OCI-LY1 (cell line): ENCODE data around the gene CORO1C.

Experiments used
- H2AFZ ChIP-seq: fragments of 200-600 bp; sonication (generic), shearing (Covaris generic); 2 replicates; pipeline ENCODE4 v1.6.0; 2014; ENCODE audit warnings: antibody characterized with exemption, mild to moderate bottlenecking, low read length
- H3F3A ChIP-seq: fragments of 200-600 bp; sonication (generic), shearing (Covaris generic); 2 replicates; pipeline ENCODE4 v1.6.0; 2014; ENCODE audit warnings: mild to moderate bottlenecking, antibody characterized with exemption, low read length, moderate library complexity; ENCODE audit not compliant: insufficient read depth
- H3K27ac ChIP-seq: fragments of 200-600 bp; sonication (generic); 2 replicates; pipeline ENCODE4 v1.5.1; 2014; ENCODE audit warnings: low read length, mixed run types, mild to moderate bottlenecking, low read depth; ENCODE audit not compliant: poor library complexity, severe bottlenecking
- H3K27me3 ChIP-seq: fragments of 200-600 bp; sonication (generic); 2 replicates; pipeline ENCODE4 v1.6.0; 2014; ENCODE audit warnings: antibody characterized with exemption, mild to moderate bottlenecking, low read length, moderate library complexity; ENCODE audit not compliant: insufficient read depth
- H3K36me3 ChIP-seq: fragments of 200-600 bp; sonication (generic); 2 replicates; pipeline ENCODE4 v1.6.1; 2014; ENCODE audit warnings: mild to moderate bottlenecking, antibody characterized with exemption, low read length, moderate library complexity, mixed read lengths; ENCODE audit not compliant: insufficient read depth
- H3K4me1 ChIP-seq: fragments of 200-600 bp; sonication (generic); 2 replicates; pipeline ENCODE4 v1.5.1; 2014; ENCODE audit warnings: mild to moderate bottlenecking, low read length, moderate library complexity; ENCODE audit not compliant: insufficient read depth, severe bottlenecking
- H3K4me2 ChIP-seq: fragments of 200-600 bp; sonication (generic), shearing (Covaris generic); 2 replicates; pipeline ENCODE4 v1.6.1; 2014; ENCODE audit warnings: low read length
- H3K4me3 ChIP-seq: fragments of 200-600 bp; sonication (generic); 2 replicates; pipeline ENCODE4 v1.5.1; 2014; ENCODE audit warnings: low read length, low read depth, mild to moderate bottlenecking, mixed read lengths; ENCODE audit not compliant: poor library complexity, severe bottlenecking
- H3K79me2 ChIP-seq: fragments of 200-600 bp; shearing (Covaris generic); 2 replicates; pipeline ENCODE4 v1.6.1; 2016; ENCODE audit warnings: mixed run types, low read length, mixed read lengths; ENCODE audit not compliant: insufficient read depth
- H3K9ac ChIP-seq: fragments of 200-600 bp; sonication (generic), shearing (Covaris generic); 2 replicates; pipeline ENCODE4 v1.6.1; 2014; ENCODE audit warnings: mild to moderate bottlenecking, low read length, mixed read lengths
- H3K9me2 ChIP-seq: fragments of 200-600 bp; sonication (generic), shearing (Covaris generic); 2 replicates; pipeline ENCODE4 v1.6.1; 2014; ENCODE audit warnings: low read depth, mild to moderate bottlenecking, low read length, mixed read lengths
- H3K9me3 ChIP-seq: fragments of 200-600 bp; shearing (Covaris generic); 2 replicates; pipeline ENCODE4 v1.6.1; 2014; ENCODE audit warnings: low read length, mixed read lengths
- H4K20me1 ChIP-seq: fragments of 200-600 bp; sonication (generic), shearing (Covaris generic); 2 replicates; pipeline ENCODE4 v1.6.0; 2016; ENCODE audit warnings: mild to moderate bottlenecking, low read length; ENCODE audit not compliant: insufficient read depth
- CTCF ChIP-seq: fragments of 200-600 bp; sonication (generic), shearing (Covaris generic); IDR thresholded peaks from 2 replicates; pipeline ENCODE4 v1.5.1; 2017; ENCODE audit warnings: mild to moderate bottlenecking, antibody characterized with exemption, low read length, moderate library complexity, mixed read lengths
- EZH2 ChIP-seq: fragments of 200-600 bp; sonication (generic), shearing (Covaris generic); IDR thresholded peaks from 2 replicates; pipeline ENCODE4 v1.8.0; 2017; ENCODE audit warnings: borderline replicate concordance, mixed run types, mild to moderate bottlenecking, antibody characterized with exemption, low read length, moderate library complexity, mixed read lengths

The CORO1C gene

GRCh38 chr12:108722463-108722862 lies 8.9 kb downstream of the CORO1C start:
- no peaks in the 10 kb centered on the region for H3F3A ChIP-seq
- no peaks in the 10 kb centered on the region for H4K20me1 ChIP-seq
- no peaks in the 10 kb centered on the region for H3K36me3 ChIP-seq
- H3K9me2 ChIP-seq, result no peaks in the 10 kb centered on the region
- no peak overlapping the region for H3K9ac ChIP-seq
- H3K79me2 ChIP-seq, result no peaks in the 10 kb centered on the region
- no peak overlapping the region for H3K4me2 ChIP-seq
- H3K9me3 ChIP-seq, result no peaks in the 10 kb centered on the region
- no peaks in the 10 kb centered on the region for H3K27me3 ChIP-seq
- H3K4me3 ChIP-seq, result no peak overlapping the region
- H3K27ac ChIP-seq, result no peak overlapping the region
- H2AFZ ChIP-seq, result no peak overlapping the region
- TF ChIP-seq EZH2 (no peak), CTCF (no peak)
- H3K4me1 ChIP-seq, result no peaks in the 10 kb centered on the region

GRCh38 chr12:108721824-108722223 lies 9.5 kb downstream of the CORO1C start:
- TF ChIP-seq EZH2 (no peak), CTCF (no peak)
- no peaks in the 10 kb centered on the region for H4K20me1 ChIP-seq

GRCh38 chr12:108720757-108721514 lies 10.4 kb downstream of the CORO1C start:
- Histone ChIP-seq H3K4me2 (no peak overlapping the region), H3K79me2 (no peaks in the 10 kb centered on the region), H4K20me1 (no peaks in the 10 kb centered on the region), H3K4me1 (no peaks in the 10 kb centered on the region), H3K4me3 (no peak overlapping the region), H3K36me3 (no peaks in the 10 kb centered on the region), H3K27ac (no peak overlapping the region), H3F3A (no peaks in the 10 kb centered on the region), H2AFZ (no peak overlapping the region), H3K9me3 (no peaks in the 10 kb centered on the region), H3K9ac (no peak overlapping the region), H3K27me3 (no peaks in the 10 kb centered on the region), H3K9me2 (no peaks in the 10 kb centered on the region)
- no peak for TF ChIP-seq CTCF
- no peak for TF ChIP-seq EZH2

More at GRCh38 chr12:108721824-108722223, 9.5 kb downstream of the CORO1C start:
- H3K9me3 ChIP-seq, result no peaks in the 10 kb centered on the region
- no peaks in the 10 kb centered on the region for H3K9me2 ChIP-seq
- no peaks in the 10 kb centered on the region for H3F3A ChIP-seq
- no peaks in the 10 kb centered on the region for H3K79me2 ChIP-seq
- no peak overlapping the region for H3K27ac ChIP-seq
- H3K4me1 ChIP-seq, result no peaks in the 10 kb centered on the region
- no peak overlapping the region for H3K4me3 ChIP-seq
- H2AFZ ChIP-seq, result no peak overlapping the region
- H3K4me2 ChIP-seq, result no peak overlapping the region
- H3K27me3 ChIP-seq, result no peaks in the 10 kb centered on the region
- H3K9ac ChIP-seq, result no peak overlapping the region
- no peaks in the 10 kb centered on the region for H3K36me3 ChIP-seq
